NCI-H146 (cell line): Measurements from ENCODE around the gene IRF8.
"Not testable (repeated sequence)": the region's sequence is repeated elsewhere in the genome, so short reads cannot be mapped to it uniquely, and the experiment has no call there.

Source experiments
- DNase-seq: peaks from one replicate; lab custom pipeline; 2025; lab: John Stamatoyannopoulos, UW

The IRF8 gene

GRCh38 chr16:85869206-85869605, 29.8 kb upstream of the IRF8 start:
- DNase-seq = no peak

- DNase-seq = no peak
These were observed 29.0 kb upstream of the IRF8 start for GRCh38 chr16:85869785-85870558.

GRCh38 chr16:85871756-85872155, 27.2 kb upstream of the IRF8 start:
- no peak for DNase-seq

DNA sequence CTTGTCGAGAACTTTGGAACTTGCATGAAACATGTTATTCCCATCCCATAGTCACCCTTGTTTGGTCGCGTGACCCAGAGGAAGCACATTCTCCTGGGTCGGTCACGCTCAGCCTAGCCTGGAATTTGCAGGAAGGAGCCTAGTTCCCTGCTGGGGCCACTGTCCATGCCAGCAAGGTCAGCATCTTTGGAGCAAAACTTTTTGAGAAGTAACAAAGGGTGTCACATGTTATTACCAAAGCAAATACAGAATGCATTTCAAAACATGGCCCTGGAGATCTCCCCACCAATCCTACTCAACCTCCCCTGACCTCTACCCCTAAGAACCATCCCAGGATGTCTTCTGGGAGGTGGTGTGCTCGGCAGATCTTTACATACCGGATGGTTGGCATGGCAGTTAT, 26.2 kb upstream of the IRF8 start:
- no peak for DNase-seq

DNA sequence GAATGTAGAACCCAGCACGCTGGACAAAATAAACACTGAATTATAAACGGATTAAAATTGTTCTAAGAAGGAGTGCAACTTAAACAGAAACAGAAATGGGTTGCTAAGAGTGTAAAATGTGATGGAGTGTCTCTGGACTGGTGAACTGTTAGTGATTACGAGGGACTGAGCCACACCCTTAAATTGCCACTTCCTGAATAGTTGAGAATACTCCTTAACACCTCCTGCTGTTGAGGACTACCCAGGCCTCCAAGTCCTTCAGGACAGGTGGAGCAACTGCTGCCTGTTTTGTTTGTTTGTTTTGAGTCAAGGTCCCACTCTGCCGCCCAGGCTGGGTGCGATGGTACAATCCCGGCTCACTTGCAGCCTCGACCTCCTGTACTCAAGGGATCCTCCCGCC, 25.8 kb upstream of the IRF8 start:
- DNase-seq = no peak

- not testable (repeated sequence) for DNase-seq
These were observed 24.9 kb upstream of the IRF8 start for GRCh38 chr16:85874031-85874430.

- DNase-seq = no peak
These were observed 20.6 kb upstream of the IRF8 start for GRCh38 chr16:85878407-85878806.

DNA sequence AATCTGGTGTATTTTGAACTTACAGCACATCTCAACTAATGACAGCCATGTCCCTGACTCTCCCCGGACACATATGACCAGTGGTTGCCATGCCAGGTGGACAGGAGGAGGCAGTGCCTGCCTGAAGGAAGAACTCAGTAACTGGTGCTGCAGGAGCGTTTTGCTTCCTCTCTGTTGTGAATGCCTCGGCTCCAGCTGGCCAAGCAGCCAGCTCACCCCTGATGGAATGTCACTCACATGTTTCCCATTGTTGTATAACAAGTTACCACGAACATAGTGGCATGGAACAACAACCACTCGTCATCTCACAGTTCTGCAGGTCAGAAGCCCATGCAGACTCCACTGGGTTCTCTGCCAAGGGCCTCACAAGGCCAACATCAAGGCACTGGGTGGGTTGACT, 20.1 kb upstream of the IRF8 start:
- no peak for DNase-seq

DNA sequence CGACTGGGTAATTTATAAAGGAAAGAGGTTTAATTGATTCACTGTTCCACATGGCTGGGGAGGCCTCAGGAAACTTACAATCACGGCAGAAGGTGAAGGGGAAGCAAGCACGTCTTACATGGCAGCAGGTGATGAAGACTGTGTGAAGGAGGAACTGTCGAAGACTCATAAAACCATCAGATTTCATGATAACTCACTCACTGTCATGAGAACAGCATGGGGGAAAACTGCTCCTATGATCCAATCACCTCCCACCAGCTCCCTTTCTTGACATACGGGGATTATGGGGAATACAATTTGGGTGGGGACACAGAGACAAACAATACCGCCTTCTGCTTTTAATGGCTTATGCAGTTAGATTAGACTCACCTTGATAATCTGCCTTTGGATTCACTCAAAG, 19.4 kb upstream of the IRF8 start:
- no peak for DNase-seq

DNA sequence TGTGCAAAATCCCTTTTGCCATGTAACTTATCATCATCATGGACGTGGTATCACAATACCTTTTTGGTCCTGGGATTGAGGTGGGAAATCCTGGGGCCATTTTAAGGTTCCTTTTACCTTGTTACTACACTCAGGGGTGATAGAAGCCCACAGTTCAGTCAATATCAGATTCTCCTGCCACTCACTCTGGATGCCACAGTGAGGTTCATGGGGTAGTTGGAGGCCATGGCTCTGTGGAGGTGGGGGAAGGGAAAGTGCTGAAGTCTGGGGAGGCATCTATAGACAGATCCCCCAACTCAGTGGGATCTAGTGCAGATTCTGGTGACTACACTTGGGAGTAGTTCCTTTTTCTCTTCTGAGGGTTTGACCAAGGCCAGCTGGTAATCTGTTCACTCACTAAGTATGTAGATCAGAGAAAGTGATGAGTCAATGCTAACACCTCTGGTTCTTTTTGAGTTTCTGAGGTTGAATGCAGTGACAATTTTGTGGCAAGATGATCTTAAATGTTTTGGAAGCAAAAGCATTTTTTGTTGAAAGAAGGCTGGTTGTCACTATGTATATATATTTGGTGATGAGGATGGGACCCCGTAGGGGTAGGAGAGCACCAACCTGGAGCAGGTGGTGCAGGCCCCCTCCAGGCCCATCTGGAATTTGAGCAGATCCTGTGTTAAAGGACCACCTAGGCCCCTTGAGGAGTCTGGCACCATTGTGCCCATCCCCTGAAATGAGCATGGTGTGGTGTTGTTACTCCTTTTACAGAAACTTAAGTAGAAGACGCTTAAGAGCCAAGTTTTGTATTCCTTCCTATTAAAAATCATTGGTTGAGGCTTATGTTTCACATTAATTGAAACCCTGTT, 18.8 kb upstream of the IRF8 start:
- no peak for DNase-seq

DNA sequence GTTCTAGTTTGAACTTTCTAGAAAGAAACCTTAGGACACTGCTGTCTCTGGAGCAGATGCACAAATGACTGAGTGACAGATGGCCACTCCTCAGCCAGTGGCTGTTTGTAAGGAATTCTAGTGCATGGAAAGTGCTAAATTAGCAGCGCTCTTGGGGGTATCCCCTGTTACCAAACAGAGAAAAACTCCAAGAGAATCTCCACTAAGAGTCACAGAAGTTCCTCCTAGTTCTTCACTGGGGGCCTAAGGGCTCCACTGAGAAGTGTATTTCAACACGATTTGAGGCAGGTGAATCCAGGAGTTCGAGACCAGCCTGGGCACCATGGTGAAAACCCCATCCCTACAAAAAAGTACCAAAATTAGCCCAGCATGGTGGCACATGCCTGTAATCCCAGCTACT, 18.1 kb upstream of the IRF8 start:
- no peak for DNase-seq

DNA sequence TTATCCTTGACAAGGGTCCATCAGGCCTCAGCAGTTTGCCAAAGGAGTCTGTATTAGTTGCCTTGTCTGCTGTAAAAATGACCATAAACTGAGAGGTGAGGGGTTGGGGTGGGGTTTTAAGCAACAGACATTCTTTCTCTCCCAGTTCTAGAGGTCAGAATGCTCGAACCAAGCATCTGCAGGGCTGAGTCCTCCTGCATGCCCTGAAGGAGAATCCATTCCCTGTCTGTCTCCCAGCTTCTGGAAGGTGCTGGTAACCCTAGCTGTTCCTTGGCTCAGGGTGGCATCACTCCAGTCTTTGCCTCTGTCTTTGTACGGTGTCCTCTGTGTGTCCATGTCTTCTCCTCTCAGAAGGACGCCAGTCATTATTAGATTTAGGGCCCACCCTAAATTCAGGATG, 17.5 kb upstream of the IRF8 start:
- no peak for DNase-seq

DNA sequence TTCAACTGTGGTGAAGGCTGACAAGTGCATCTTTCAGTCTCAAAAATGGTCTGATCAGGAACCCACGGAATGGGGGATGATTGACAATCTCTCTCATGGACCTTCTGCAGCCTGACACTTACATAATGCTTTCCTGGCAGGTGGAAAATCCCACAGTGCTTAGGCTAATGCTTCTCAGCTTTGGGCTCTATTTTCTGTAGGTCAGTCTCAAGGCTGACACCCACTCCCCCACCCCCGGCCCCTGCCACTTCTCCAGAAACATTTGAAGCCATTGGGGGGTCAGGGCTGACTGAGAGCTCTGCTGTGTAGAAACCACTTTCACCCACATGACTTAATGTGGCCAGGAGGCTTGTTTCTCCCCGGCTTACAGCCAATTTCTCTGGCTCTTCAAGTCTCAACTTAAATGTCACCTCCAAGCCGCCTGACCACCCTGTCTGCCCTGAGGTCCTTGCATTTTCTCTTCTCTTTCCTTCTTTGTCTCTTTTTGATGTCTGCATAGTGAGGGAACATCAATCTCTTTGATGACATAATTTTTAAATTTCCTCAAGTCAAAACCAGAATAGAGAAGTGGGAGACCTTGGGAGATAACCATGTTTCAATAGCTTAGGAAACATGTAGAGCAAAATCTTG, 16.7 kb upstream of the IRF8 start:
- no peak for DNase-seq

DNA sequence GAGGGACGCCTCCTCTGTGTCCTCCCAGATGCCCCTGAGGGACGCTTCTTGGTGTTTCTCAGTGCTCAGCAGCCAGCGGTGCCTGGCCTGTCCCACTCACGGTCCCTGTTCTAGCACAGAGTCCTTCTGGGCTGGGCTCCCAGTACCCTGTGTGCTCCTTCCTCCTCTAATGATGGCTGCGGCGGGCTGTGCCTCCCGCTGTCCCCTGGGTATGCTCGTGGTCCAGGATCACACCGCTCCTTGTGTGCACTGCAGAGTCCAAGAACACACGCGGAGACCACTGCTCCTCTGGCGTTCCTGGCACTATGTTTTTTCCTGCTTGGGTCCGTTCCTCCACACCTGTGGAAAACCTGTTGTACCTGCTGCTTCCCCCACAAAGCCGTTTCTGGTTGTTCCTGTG, 15.1 kb upstream of the IRF8 start:
- no peak for DNase-seq

DNA sequence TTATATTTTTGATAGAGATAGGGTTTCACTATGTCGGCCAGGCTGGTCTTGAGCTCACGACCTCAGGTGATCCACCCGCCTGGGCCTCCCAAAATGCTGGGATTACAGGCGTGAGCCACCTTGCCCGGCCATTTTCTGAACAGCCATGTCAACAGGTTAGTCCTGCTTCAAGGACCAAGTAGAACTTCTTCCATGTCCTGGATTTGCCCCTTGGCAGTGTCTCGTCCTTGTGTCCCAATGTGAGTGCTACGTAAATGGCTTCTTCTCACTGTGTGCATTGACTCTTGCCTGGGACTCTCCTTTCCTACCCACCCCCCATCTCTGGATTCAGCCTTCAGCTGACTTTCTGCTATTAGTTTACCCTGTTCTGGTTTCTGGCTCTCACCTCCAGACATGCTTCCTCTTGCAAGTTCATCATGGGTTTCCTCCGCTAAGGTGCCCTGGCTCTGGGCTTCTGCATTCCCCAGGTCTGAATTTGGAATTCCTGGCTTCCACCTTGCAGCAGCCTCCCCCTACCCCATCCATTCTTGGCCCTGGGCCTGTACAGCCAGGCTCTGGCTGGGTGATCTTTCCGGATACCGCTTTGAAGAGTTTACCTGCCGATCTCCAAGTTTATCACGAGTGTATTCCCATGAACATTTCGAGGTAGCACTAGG, 14.0 kb upstream of the IRF8 start:
- DNase-seq = no peak

- DNase-seq = no peak
These were observed 13.4 kb upstream of the IRF8 start for GRCh38 chr16:85885537-85885936.

- no peak for DNase-seq
These were observed 10.3 kb upstream of the IRF8 start for GRCh38 chr16:85888405-85889331.

GRCh38 chr16:85891033-85891775, 7.8 kb upstream of the IRF8 start:
- DNase-seq = no peak

DNA sequence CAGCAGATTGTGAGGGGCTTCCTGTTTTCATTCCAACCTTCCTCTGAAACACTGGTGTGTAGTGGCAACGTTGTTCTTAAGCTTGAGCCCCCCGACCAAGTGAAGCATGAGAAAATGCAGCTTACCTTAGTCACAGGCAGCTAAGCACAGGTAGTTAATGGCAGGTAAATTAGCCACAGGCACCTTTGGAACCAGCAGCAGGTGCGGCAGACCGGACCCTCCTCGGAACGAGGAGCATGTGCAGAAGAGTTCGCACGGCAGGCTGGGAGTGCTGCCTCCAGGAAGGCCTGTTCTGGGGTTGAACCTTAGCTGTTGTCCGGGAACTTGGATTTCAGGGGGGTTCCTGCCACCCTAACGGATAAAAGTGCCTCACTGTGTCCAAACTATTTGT, 7.2 kb upstream of the IRF8 start:
- no peak for DNase-seq

DNA sequence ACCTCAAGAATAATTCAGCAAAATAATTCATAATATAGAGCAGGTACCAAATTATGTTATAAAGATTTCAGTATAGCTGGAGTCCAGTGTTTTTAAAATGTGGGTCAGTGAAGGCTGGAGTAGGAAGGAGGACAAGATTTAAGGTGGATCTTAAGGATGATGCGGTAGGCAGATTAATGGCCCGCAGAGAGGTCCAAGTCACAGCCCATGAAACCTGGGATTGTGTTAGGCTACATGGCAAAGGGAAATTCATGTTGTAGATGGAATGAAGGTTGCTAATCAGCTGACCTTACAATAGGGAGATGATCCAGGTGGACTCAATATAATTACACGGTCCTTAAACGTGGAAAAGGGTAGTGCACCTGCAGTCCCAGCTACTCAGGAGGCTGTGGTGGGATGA, 6.2 kb upstream of the IRF8 start:
- DNase-seq = no peak

GRCh38 chr16:85894266-85894665, 4.7 kb upstream of the IRF8 start:
- no peak for DNase-seq
